ENCODE data around the gene CCDC107.

Gene CCDC107

DNA sequence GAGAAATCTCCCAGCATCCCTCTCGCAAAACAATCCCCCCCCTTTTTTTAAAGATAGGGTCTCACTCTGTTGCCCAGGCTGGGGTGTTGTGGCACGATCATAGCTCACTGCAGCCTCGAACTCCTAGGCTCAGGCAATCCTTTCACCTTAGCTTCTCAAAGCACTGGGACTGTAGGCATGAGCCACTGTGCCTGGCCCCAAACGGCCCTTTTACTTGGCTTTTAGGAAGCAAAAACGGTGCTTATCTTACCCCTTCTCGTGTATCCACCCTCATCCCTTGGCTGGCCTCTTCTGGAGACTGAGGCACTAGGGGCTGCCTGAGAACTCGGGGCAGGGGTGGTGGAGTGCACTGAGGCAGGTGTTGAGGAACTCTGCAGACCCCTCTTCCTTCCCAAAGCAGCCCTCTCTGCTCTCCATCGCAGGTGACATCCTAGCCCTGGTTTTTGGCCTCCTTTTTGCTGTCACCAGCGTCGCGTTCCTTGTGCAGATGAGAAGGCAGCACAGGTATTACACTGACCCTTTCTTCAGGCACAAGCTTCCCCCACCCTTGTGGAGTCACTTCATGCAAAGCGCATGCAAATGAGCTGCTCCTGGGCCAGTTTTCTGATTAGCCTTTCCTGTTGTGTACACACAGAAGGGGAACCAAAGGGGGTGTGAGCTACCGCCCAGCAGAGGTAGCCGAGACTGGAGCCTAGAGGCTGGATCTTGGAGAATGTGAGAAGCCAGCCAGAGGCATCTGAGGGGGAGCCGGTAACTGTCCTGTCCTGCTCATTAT is 22.4 kb downstream of the CCDC107 start:
- TF ChIP-seq, protein P1, sequence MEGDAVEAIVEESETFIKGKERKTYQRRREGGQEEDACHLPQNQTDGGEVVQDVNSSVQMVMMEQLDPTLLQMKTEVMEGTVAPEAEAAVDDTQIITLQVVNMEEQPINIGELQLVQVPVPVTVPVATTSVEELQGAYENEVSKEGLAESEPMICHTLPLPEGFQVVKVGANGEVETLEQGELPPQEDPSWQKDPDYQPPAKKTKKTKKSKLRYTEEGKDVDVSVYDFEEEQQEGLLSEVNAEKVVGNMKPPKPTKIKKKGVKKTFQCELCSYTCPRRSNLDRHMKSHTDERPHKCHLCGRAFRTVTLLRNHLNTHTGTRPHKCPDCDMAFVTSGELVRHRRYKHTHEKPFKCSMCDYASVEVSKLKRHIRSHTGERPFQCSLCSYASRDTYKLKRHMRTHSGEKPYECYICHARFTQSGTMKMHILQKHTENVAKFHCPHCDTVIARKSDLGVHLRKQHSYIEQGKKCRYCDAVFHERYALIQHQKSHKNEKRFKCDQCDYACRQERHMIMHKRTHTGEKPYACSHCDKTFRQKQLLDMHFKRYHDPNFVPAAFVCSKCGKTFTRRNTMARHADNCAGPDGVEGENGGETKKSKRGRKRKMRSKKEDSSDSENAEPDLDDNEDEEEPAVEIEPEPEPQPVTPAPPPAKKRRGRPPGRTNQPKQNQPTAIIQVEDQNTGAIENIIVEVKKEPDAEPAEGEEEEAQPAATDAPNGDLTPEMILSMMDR (IDR thresholded peaks at IDR 0.05; ENCODE audit: borderline replicate concordance, control extremely low read depth, extremely low read depth, insufficient read depth, missing control alignments) = no peak
- DNase-seq (ENCODE audit: low spot score) = peak; percentile 54
- in situ Hi-C loops (cut with MboI; ENCODE audit: low sequenced_read_pairs, unreplicated experiment) = no loop called here

DNA sequence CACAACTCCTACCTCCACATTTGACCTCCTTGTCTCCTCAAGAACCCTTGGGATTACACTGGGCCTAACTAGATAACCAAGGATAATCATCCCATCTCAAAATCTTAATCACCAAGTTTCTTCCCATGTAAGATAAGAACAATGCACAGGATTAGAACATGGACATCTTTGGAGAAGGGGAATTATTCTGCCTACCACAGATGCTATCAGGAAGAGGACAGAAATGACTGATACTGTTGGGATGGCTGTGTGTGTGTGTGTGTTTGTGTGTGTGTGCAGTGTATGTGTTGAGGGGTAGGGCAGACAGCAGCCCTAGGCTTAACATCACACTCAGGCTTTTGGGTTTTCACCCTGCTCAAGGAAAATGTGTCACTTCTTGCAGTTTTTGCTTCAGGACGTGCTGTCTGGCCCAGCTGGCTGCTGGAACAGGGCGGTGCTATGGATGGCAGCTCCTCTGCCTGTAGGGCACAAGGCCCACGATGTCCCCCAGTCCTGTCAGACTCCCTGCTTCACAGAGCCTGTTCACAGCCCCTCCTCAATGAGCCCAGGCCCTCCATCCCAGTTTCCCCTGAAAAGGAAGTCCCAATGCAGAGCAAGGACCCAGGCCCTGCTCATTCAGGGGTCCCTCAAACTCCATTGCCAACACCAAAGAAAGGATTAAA is 23.4 kb downstream of the CCDC107 start:
- in situ Hi-C loops (cut with MboI; ENCODE audit: low sequenced_read_pairs, unreplicated experiment) = no loop called here
- TF ChIP-seq, protein P1 (IDR thresholded peaks at IDR 0.05; ENCODE audit: borderline replicate concordance, control extremely low read depth, extremely low read depth, insufficient read depth, missing control alignments) = no peak
- no peak for DNase-seq (ENCODE audit: low spot score)

DNA sequence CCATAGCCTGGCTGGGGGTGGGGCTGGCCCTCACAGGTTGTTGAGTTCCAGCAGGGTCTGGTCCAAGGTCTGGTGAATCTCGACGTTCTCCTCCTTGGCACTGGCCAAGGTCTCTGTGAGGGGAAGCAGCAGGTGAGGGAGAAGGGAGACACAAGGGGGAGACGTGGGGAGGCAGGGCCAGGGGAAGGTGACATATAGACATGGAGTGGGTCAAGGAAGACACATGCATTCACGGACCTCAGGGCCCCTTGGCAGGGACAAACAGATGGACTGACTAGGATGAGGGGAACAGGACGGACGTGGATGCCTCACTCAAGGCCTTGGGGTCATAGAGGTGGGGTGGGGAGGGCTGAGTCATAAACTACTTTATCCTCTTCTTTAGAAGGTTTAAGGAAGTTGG is 24.0 kb downstream of the CCDC107 start:
- no peak for DNase-seq (ENCODE audit: low spot score)
- in situ Hi-C loops (cut with MboI; ENCODE audit: low sequenced_read_pairs, unreplicated experiment) = no loop called here
- TF ChIP-seq, protein P1 (IDR thresholded peaks at IDR 0.05; ENCODE audit: borderline replicate concordance, control extremely low read depth, extremely low read depth, insufficient read depth, missing control alignments) = no peak

DNA sequence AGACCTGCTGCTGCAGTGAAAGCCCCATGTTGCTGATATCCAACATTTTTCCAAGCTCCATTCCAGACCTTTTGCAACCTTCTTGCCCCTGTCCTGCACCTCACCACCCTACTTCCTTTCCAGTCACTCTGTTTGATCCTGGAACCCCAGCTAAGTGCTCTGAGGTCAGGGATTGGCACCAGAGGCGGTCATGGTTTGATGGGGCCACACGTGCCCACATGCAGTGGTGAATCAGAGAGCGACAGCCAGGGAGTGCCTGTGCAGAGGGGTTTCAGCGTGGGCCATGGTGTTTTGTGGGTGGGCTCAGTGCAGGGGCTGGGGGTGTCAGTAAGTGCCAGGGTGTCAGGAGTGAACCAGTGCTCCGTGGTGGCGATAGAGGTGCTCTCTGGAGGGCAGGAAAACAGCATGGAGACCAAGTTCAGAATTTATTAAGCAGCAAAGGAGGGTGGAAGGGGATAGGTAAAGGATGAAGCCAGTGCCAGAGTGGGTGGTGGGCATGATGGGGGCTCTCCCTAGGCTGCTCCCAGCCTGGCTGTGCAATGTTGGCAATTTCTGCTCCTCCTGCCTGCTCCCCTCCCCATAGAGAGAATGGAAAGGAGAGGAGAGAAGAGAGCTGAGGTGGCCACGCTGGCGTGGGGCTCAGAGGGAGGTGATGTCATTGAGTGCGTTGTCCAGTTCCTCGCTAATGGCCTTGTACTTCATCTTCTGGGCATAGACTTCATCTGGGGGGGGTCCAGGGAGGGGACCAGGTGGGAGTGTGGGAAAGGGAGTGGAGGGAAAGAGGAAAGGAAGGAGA is 24.6 kb downstream of the CCDC107 start:
- in situ Hi-C loops (cut with MboI; ENCODE audit: low sequenced_read_pairs, unreplicated experiment) = no loop called here
- TF ChIP-seq, protein P1 (IDR thresholded peaks at IDR 0.05; ENCODE audit: borderline replicate concordance, control extremely low read depth, extremely low read depth, insufficient read depth, missing control alignments) = no peak
- DNase-seq (ENCODE audit: low spot score) = no peak

DNA sequence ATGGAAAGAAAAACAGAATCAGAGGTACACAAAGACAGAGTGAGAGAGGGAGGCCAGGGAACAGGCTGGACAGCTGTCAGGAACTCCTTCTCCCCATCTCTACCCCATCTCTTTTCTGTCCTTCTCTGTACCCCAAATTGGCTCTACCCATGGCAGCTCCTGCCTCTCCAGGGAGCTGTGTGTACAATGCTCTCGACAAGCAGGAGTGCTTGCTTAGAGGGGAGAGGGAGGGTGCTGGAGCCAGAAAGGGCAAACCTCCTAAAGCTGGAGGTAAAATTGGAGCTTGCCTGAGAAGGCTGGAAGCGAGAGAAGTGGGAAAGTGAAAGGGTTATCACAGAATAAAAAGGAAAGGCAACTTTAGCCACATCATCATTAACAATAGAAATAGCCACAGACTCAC is 25.2 kb downstream of the CCDC107 start:
- no peak for DNase-seq (ENCODE audit: low spot score)
- in situ Hi-C loops (cut with MboI; ENCODE audit: low sequenced_read_pairs, unreplicated experiment) = no loop called here
- TF ChIP-seq, protein P1 (IDR thresholded peaks at IDR 0.05; ENCODE audit: borderline replicate concordance, control extremely low read depth, extremely low read depth, insufficient read depth, missing control alignments) = no peak

DNA sequence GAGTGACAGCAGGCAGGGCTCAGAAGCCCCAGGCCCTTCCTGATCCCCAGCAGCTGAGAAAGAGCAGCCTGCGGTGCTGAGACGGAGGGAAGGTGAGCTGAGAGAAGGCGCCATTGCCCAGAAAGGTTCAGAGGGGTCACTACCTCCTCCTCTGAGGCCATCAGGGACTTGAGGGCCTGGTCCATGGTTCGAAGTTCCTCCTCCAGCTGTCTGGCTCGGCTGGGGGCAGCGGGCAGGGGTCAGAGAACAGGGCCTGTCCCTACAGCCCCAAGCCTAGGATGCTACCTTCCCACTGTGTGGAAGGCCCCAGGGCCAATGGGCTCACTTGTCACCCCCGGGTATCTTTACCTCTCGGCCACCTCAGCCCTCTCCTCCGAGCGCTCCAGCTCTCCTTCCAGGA is 26.8 kb downstream of the CCDC107 start:
- no peak for DNase-seq (ENCODE audit: low spot score)
- TF ChIP-seq, protein P1 (IDR thresholded peaks at IDR 0.05; ENCODE audit: borderline replicate concordance, control extremely low read depth, extremely low read depth, insufficient read depth, missing control alignments) = no peak
- in situ Hi-C loops (cut with MboI; ENCODE audit: low sequenced_read_pairs, unreplicated experiment) = no loop called here
